Activated CD8-positive, alpha-beta memory T cell treated with anti-CD3 and anti-CD28 coated beads for 48 hours (primary cell): ENCODE data around the gene CCDC92B.

Experiments used
- DNase-seq, 3 experiments: peaks; one replicate each; pipeline ENCODE4 v3.0.0-alpha.2; 2020; ENCODE audit warnings: low read depth in 2 of 3, low spot score in 2 of 3

Gene CCDC92B

GRCh38 chr17:2779545-2779944, 30.1 kb upstream of the CCDC92B start:
- DNase-seq = no peak

GRCh38 chr17:2778489-2778888, 29.0 kb upstream of the CCDC92B start:
- no peak for DNase-seq

- DNase-seq = no peak
Observed at GRCh38 chr17:2777242-2777867, 27.9 kb upstream of the CCDC92B start.

GRCh38 chr17:2776589-2777241, 27.3 kb upstream of the CCDC92B start:
- no peak for DNase-seq

GRCh38 chr17:2775206-2775605, 25.8 kb upstream of the CCDC92B start:
- no peak for DNase-seq

- no peak for DNase-seq
Observed at GRCh38 chr17:2770129-2770528, 20.7 kb upstream of the CCDC92B start.

GRCh38 chr17:2758870-2759269, 9.4 kb upstream of the CCDC92B start:
- no peak for DNase-seq

GRCh38 chr17:2755891-2756724, 6.7 kb upstream of the CCDC92B start:
- no peak for DNase-seq

- no peak for DNase-seq
Observed at GRCh38 chr17:2751491-2751890, 2.0 kb upstream of the CCDC92B start.

GRCh38 chr17:2750721-2751120, 1.3 kb upstream of the CCDC92B start:
- no peak for DNase-seq

GRCh38 chr17:2749784-2750181, 331 bp upstream of the CCDC92B start:
- peak; percentile 40 to 54 (median 51) for DNase-seq

- DNase-seq = no peak
Observed at GRCh38 chr17:2745317-2746037, 4.0 kb downstream of the CCDC92B start.

GRCh38 chr17:2737693-2738092, 11.8 kb downstream of the CCDC92B start:
- DNase-seq = no peak

- DNase-seq = no peak
Observed at GRCh38 chr17:2736956-2737355, 12.5 kb downstream of the CCDC92B start.

- no peak for DNase-seq
Observed at GRCh38 chr17:2735896-2736295, 13.6 kb downstream of the CCDC92B start.

GRCh38 chr17:2734939-2735338, 14.5 kb downstream of the CCDC92B start:
- DNase-seq = no peak

- no peak for DNase-seq
Observed at GRCh38 chr17:2731807-2732206, 17.6 kb downstream of the CCDC92B start.

GRCh38 chr17:2730764-2731353, 18.6 kb downstream of the CCDC92B start:
- no peak for DNase-seq

- DNase-seq = no peak
Observed at GRCh38 chr17:2724784-2725164, 24.7 kb downstream of the CCDC92B start.

GRCh38 chr17:2723997-2724783, 25.3 kb downstream of the CCDC92B start:
- DNase-seq = no peak
